C4-2B (cell line): ENCODE measurements around the gene CYP46A1.

Experiments used
- ZFX ChIP-seq: fragments of 450-650 bp; IDR thresholded peaks from 2 replicates; pipeline ENCODE4 v1.6.1; 2017
- TF ChIP-seq, protein P1 (sequence below): fragments of 450-650 bp; conservative IDR thresholded peaks from 2 replicates; pipeline ENCODE4 v1.5.1; 2017; ENCODE audit warnings: mild to moderate bottlenecking

DNA sequence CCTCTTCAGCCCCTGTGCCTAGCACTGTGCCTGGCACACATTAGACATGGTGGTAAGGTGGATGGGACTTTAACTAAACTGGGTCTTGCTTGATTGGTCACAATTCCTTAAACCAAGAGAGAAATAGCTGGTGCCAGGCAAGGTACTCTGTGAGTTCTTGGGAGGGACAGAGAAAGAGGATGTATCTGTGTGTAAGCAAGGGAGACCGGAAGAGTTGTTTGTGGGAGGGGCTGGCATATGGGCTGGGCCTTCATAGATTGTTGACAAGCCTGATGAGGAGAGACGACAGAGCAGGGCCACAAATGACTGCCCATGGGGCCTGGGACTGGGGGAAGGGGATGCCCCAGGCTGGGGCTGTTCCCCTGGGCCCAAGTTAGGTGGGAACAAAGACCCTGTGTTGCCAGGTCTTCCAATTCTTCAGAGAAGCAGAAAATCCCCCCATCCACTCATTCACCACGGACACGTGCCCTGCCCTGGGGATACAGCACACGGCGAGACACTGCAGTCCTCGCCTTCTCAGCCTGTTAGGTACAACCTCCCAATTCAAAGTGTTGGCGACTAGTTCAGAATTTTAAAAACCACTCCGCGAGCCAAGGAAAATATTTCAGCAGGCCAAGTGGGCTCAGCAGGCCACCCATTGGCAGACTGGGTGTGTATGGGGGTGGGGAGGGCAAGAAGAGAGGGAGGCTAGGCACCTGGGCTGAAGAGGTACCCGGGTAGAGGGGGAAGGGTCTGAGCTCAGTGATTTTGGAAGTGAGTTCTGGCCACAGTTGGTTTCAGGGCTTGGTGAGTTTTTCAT, 11.4 kb upstream of the CYP46A1 start:
- TF ChIP-seq, protein P1, sequence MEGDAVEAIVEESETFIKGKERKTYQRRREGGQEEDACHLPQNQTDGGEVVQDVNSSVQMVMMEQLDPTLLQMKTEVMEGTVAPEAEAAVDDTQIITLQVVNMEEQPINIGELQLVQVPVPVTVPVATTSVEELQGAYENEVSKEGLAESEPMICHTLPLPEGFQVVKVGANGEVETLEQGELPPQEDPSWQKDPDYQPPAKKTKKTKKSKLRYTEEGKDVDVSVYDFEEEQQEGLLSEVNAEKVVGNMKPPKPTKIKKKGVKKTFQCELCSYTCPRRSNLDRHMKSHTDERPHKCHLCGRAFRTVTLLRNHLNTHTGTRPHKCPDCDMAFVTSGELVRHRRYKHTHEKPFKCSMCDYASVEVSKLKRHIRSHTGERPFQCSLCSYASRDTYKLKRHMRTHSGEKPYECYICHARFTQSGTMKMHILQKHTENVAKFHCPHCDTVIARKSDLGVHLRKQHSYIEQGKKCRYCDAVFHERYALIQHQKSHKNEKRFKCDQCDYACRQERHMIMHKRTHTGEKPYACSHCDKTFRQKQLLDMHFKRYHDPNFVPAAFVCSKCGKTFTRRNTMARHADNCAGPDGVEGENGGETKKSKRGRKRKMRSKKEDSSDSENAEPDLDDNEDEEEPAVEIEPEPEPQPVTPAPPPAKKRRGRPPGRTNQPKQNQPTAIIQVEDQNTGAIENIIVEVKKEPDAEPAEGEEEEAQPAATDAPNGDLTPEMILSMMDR: no peak
- TF ChIP-seq ZFX: no peak
